HL-60 (cell line): ENCODE data around the gene GOLT1A.

Experiments used
- DNase-seq, 2 experiments: peaks; one replicate each; pipeline ENCODE4 v3.0.0-alpha.2; 2010 to 2020; ENCODE audit warnings: low read depth in 1 of 2, low spot score in 1 of 2
- H3K27ac ChIP-seq: fragments of 250-450 bp; sonication (Bioruptor Pico); replicated peaks from 2 replicates; pipeline ENCODE4 v1.5.1; 2020; ENCODE audit warnings: mild to moderate bottlenecking, moderate library complexity
- H3K27me3 ChIP-seq: fragments of 250-450 bp; sonication (Bioruptor Pico); 2 replicates; pipeline ENCODE4 v1.5.1; 2021; ENCODE audit warnings: mild to moderate bottlenecking, moderate library complexity; ENCODE audit not compliant: insufficient read depth, poor library complexity, severe bottlenecking
- H3K4me3 ChIP-seq: replicated peaks from 2 replicates; pipeline ENCODE4 v1.5.1; 2011; ENCODE audit warnings: mild to moderate bottlenecking, control low read depth, low read length; ENCODE audit not compliant: insufficient read depth
- CTCF ChIP-seq: IDR thresholded peaks from one replicate; pipeline ENCODE4 v1.5.1; 2011; ENCODE audit warnings: low read length, control low read depth, inconsistent platforms; ENCODE audit not compliant: insufficient read depth
- GABPA ChIP-seq: IDR thresholded peaks from 2 replicates; pipeline ENCODE4 v1.6.1; 2012; ENCODE audit warnings: low read depth
- POLR2AphosphoS5 ChIP-seq: IDR thresholded peaks from 2 replicates; pipeline ENCODE4 v1.6.1; 2012; ENCODE audit warnings: low read depth
- SPI1 ChIP-seq: IDR thresholded peaks from 2 replicates; pipeline ENCODE4 v1.6.1; 2012; ENCODE audit warnings: low read depth, mild to moderate bottlenecking, borderline replicate concordance
- TF ChIP-seq, protein P1 (sequence below): IDR thresholded peaks from 2 replicates; pipeline ENCODE4 v1.6.1; 2012; ENCODE audit warnings: low read depth; ENCODE audit not compliant: insufficient replicate concordance

GOLT1A gene

GRCh38 chr1:204223129-204223860, 9.5 kb upstream of the GOLT1A start:
- no peak for TF ChIP-seq SPI1
- TF ChIP-seq, protein P1, sequence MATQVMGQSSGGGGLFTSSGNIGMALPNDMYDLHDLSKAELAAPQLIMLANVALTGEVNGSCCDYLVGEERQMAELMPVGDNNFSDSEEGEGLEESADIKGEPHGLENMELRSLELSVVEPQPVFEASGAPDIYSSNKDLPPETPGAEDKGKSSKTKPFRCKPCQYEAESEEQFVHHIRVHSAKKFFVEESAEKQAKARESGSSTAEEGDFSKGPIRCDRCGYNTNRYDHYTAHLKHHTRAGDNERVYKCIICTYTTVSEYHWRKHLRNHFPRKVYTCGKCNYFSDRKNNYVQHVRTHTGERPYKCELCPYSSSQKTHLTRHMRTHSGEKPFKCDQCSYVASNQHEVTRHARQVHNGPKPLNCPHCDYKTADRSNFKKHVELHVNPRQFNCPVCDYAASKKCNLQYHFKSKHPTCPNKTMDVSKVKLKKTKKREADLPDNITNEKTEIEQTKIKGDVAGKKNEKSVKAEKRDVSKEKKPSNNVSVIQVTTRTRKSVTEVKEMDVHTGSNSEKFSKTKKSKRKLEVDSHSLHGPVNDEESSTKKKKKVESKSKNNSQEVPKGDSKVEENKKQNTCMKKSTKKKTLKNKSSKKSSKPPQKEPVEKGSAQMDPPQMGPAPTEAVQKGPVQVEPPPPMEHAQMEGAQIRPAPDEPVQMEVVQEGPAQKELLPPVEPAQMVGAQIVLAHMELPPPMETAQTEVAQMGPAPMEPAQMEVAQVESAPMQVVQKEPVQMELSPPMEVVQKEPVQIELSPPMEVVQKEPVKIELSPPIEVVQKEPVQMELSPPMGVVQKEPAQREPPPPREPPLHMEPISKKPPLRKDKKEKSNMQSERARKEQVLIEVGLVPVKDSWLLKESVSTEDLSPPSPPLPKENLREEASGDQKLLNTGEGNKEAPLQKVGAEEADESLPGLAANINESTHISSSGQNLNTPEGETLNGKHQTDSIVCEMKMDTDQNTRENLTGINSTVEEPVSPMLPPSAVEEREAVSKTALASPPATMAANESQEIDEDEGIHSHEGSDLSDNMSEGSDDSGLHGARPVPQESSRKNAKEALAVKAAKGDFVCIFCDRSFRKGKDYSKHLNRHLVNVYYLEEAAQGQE, result no peak
- no peak for TF ChIP-seq CTCF
- TF ChIP-seq GABPA, result no peak
- TF ChIP-seq POLR2AphosphoS5, result no peak
- H3K4me3 ChIP-seq, result no peak overlapping the region

GRCh38 chr1:204222764-204223055, 8.9 kb upstream of the GOLT1A start:
- H3K4me3 ChIP-seq, result no peak overlapping the region
- DNase-seq, result no peak
- no peaks in the 10 kb centered on the region for H3K27me3 ChIP-seq
- TF ChIP-seq CTCF, result no peak
- TF ChIP-seq, protein P1, result no peak
- no peak for TF ChIP-seq SPI1
- no peak for TF ChIP-seq GABPA
- TF ChIP-seq POLR2AphosphoS5, result no peak
- H3K27ac ChIP-seq, result no peak overlapping the region

More at GRCh38 chr1:204223129-204223860, 9.5 kb upstream of the GOLT1A start:
- no peak overlapping the region for H3K27ac ChIP-seq
- DNase-seq, result no peak
- H3K27me3 ChIP-seq, result no peaks in the 10 kb centered on the region

- no peak for DNase-seq
- H3K27me3 ChIP-seq, result no peaks in the 10 kb centered on the region
- TF ChIP-seq GABPA, result no peak
- TF ChIP-seq POLR2AphosphoS5, result no peak
- TF ChIP-seq SPI1, result no peak
- no peak for TF ChIP-seq CTCF
- TF ChIP-seq, protein P1, result no peak
- H3K4me3 ChIP-seq, result no peak overlapping the region
- no peak overlapping the region for H3K27ac ChIP-seq
These were observed 8.4 kb upstream of the GOLT1A start for GRCh38 chr1:204222006-204222763.
